Panc1 (cell line): ENCODE data around the gene CNKSR3. TPM values are rescaled to one million over a fixed set of nuclear protein-coding genes. Genes with fewer than 3 reads are reported as not detected.
"Not testable (repeated sequence)": the region's sequence is repeated elsewhere in the genome, so short reads cannot be mapped to it uniquely, and the experiment has no call there.

Experiments used
- ATAC-seq: fragments of 200-7000 bp; cut with Tn5 transposase; 2 replicates; pipeline ENCODE4 v1.9.1; 2020; ENCODE audit warnings: mild to moderate bottlenecking, moderate library complexity
- BruUV-seq: library from RNA; stranded (reverse); fragments of 400-500 nt; replicated peaks from 2 replicates; lab custom pipeline; 2021; lab: Mats Ljungman, UMichigan
- CTCF ChIA-PET: fragments of 300-600 bp; sonication (Branson Sonifier 250); formaldehyde crosslinking; loops from one replicate; lab custom pipeline; 2022; ENCODE audit warnings: antibody characterized with exemption; lab: Charles Lee
- POLR2A ChIA-PET: fragments of 300-600 bp; sonication (Branson Sonifier 250); formaldehyde crosslinking; loops from one replicate; lab custom pipeline; 2022; ENCODE audit warnings: antibody characterized with exemption; lab: Charles Lee
- DNase-seq: peaks from one replicate; pipeline ENCODE4 v3.0.0-alpha.2; 2010; ENCODE audit warnings: low read depth, low spot score
- H3K27ac ChIP-seq: 2 replicates; pipeline ENCODE4 v1.5.1; 2011; ENCODE audit warnings: mild to moderate bottlenecking, low read length, inconsistent platforms
- H3K27me3 ChIP-seq: fragments of 200-500 bp; sonication (Bioruptor generic); 2 replicates; pipeline ENCODE4 v1.6.0; 2014; ENCODE audit warnings: low read length, inconsistent platforms; ENCODE audit not compliant: control insufficient read depth, insufficient read depth
- H3K36me3 ChIP-seq: fragments of 200-500 bp; sonication (Bioruptor generic); 2 replicates; pipeline ENCODE4 v1.5.1; 2014; ENCODE audit warnings: inconsistent platforms, mild to moderate bottlenecking, low read length, moderate library complexity; ENCODE audit not compliant: control insufficient read depth, insufficient read depth
- H3K4me1 ChIP-seq: 2 replicates; pipeline ENCODE4 v1.5.1; 2011; ENCODE audit warnings: inconsistent platforms, mild to moderate bottlenecking, low read length, moderate library complexity; ENCODE audit not compliant: control insufficient read depth, insufficient read depth
- H3K4me3 ChIP-seq, 2 experiments: 2 replicates each; pipeline ENCODE4 v1.5.1; 2011 to 2012; ENCODE audit warnings: low read depth in 2 of 2, low read length in 2 of 2, mild to moderate bottlenecking in 2 of 2, inconsistent platforms in 1 of 2, moderate library complexity in 1 of 2
- H3K9me3 ChIP-seq: fragments of 200-500 bp; sonication (Bioruptor generic); 2 replicates; pipeline ENCODE4 v1.5.1; 2014; ENCODE audit warnings: low read depth, mild to moderate bottlenecking, inconsistent platforms, low read length, moderate library complexity; ENCODE audit not compliant: control insufficient read depth, insufficient read depth
- CTCF ChIP-seq: fragments of 450-650 bp; IDR thresholded peaks from 2 replicates; pipeline ENCODE4 v1.5.1; 2017; ENCODE audit warnings: mild to moderate bottlenecking
- POLR2AphosphoS5 ChIP-seq: IDR thresholded peaks from 2 replicates; pipeline ENCODE4 v1.6.1; 2012; ENCODE audit warnings: mild to moderate bottlenecking, low read depth, low read length, moderate library complexity
- REST ChIP-seq, 2 experiments: IDR thresholded peaks; 2 replicates each; pipeline ENCODE4 v1.6.1; 2011 to 2012; ENCODE audit warnings: low read depth in 2 of 2, control low read depth in 1 of 2, low read length in 1 of 2, mild to moderate bottlenecking in 1 of 2, moderate library complexity in 1 of 2; ENCODE audit not compliant: insufficient read depth in 1 of 2
- SIN3A ChIP-seq: IDR thresholded peaks from 2 replicates; pipeline ENCODE4 v1.6.1; 2012; ENCODE audit warnings: low read depth, mild to moderate bottlenecking, low read length, moderate library complexity, borderline replicate concordance; ENCODE audit not compliant: insufficient read depth
- TCF7L2 ChIP-seq: IDR thresholded peaks from 2 replicates; pipeline ENCODE4 v1.6.1; 2011; ENCODE audit warnings: mild to moderate bottlenecking, low read depth, low read length, inconsistent platforms
- in situ Hi-C: cut with HindIII; loops from 2 replicates; pipeline ENCODE4 v1.10.0; 2016; ENCODE audit warnings: low sequenced_read_pairs, low pct_unique_long_range_greater_than_20kb
- intact Hi-C: fragments of 100-400 bp; cut with micrococcal nuclease; formaldehyde crosslinking; loops from one replicate; pipeline ENCODE4 v1.10.0; 2022; ENCODE audit not compliant: unreplicated experiment
- total RNA-seq: library from RNA; stranded (reverse); gene quantifications from one replicate; pipeline ENCODE4 v1.2.1, GENCODE V29; 2021; ENCODE audit not compliant: unreplicated experiment

CNKSR3 gene
- total RNA-seq, 1 experiment from 2014 or later, result 18.2 TPM

- TF ChIP-seq SIN3A (no peak), REST (IDR thresholded peaks at IDR 0.05; ENCODE audit: insufficient read depth in 1 of 2, low read depth in 2 of 2, low read length in 1 of 2) (no peak), CTCF (no peak), TCF7L2 (no peak), POLR2AphosphoS5 (no peak)
- BruUV-seq, result no TSS peak
- intact Hi-C loops, result loop anchor here (10.0 kb wide), 1 partner anchor 149 kb away; no protein-coding TSS in a partner anchor
These were observed 5.3 kb upstream of the CNKSR3 start for GRCh38 chr6:154515826-154516225.

GRCh38 chr6:154515076-154515475, 4.6 kb upstream of the CNKSR3 start:
- CTCF ChIA-PET, result interaction anchor here (0.5 kb wide), 1 partner anchor 1377 kb away, joined by 5 read pairs; no protein-coding TSS in a partner anchor
- in situ Hi-C loops, H3K4me3 ChIP-seq: not testable (repeated sequence)

More at GRCh38 chr6:154515826-154516225, 5.3 kb upstream of the CNKSR3 start:
- Histone ChIP-seq H3K27me3 (no peaks in the 10 kb centered on the region), H3K4me3 (no peak overlapping the region), H3K36me3 (no peaks in the 10 kb centered on the region), H3K9me3 (no peaks in the 10 kb centered on the region), H3K27ac (no peak overlapping the region; the same call in 1 of the 2 replicates), H3K4me1 (peaks cover 10% of the 10 kb centered on the region)
- ChIA-PET CTCF (no interaction called here), POLR2A (interaction anchor here (0.8 kb wide), 1 partner anchor 158 kb away, joined by 3 read pairs; no protein-coding TSS in a partner anchor)
- in situ Hi-C loops, result no loop called here
- ATAC-seq (no peak), DNase-seq (no peak)

GRCh38 chr6:154514481-154514880, 4.0 kb upstream of the CNKSR3 start:
- ATAC-seq (no peak), DNase-seq (no peak)
- in situ Hi-C loops, result no loop called here
- Histone ChIP-seq H3K4me3 (no peak overlapping the region), H3K27ac (no peak overlapping the region), H3K4me1 (peaks cover 10% of the 10 kb centered on the region), H3K27me3 (no peaks in the 10 kb centered on the region), H3K9me3 (no peaks in the 10 kb centered on the region), H3K36me3 (no peaks in the 10 kb centered on the region)
- POLR2A ChIA-PET, result no interaction called here
- intact Hi-C loops, result loop anchor here (10.0 kb wide), 1 partner anchor 150 kb away; no protein-coding TSS in a partner anchor
- no TSS peak for BruUV-seq
- TF ChIP-seq CTCF (no peak), POLR2AphosphoS5 (no peak), SIN3A (no peak), REST (IDR thresholded peaks at IDR 0.05; ENCODE audit: insufficient read depth in 1 of 2, low read depth in 2 of 2, low read length in 1 of 2) (no peak)
- CTCF ChIA-PET, result no interaction called here

More at GRCh38 chr6:154515076-154515475, 4.6 kb upstream of the CNKSR3 start:
- peaks cover 10% of the 10 kb centered on the region for H3K4me1 ChIP-seq
- DNase-seq, ATAC-seq, H3K9me3 ChIP-seq, POLR2A ChIA-PET, H3K36me3 ChIP-seq, BruUV-seq, H3K27ac ChIP-seq, H3K27me3 ChIP-seq: not testable (repeated sequence)
- intact Hi-C loops, result loop anchor here (10.0 kb wide), 1 partner anchor 150 kb away; no protein-coding TSS in a partner anchor
